ENCODE measurements around the gene MYL6B. TPM values are rescaled to one million over a fixed set of nuclear protein-coding genes. Genes with fewer than 3 reads are reported as not detected.
A peak's percentile ranks its signal among the peaks of the same experiment; 100 is the strongest.
"Not testable (repeated sequence)": the region's sequence is repeated elsewhere in the genome, so short reads cannot be mapped to it uniquely, and the experiment has no call there.

MYL6B gene
- total RNA-seq, 1 donor from 2014 or later = 54.1 TPM

DNA sequence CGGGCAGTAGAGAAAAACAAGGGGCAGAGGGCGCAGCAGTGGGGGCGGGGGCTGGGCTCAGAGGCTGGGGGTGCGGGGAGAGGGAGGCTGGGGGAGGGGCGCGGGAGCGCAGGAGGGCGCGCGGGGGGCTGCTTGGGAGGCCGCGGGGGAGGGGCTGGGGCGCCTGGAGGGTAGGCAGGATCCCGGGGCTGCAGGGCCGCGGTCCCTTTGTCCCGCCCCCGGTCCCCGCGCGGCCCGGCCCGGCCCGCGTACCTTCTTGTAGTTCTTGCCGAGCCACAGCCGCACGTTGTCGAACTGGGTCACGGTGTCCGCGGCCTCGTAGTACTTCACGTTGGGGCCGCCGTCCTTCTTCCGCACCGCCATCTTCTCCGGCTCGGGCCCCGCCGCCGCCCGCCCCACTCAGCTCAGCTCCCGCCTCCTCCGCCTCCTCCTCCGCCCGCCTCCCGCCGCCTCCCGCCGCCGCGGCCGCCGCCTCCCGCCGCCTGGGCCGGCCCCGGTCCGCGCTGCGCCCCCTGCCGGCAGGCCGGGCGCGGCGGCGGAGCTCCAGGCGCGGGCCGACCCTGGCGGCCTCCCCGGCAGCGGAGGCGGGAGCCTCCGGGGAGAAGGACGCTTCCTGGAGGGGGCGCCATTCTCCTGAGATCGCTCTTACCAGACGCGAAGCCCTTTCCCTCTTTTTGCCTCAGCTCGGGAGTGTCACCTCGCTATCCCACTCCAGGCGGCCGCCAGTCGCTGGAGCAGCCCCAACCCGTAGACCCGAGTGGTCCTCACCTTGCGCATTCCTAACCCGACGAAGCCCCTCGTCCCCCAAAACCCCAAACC is 36.9 kb downstream of the MYL6B start, which contains the start of gene SMARCC2:
TSS of gene SMARCC2 (minus strand) at position 385 of the 819 bp plus-strand sequence. CDS start at position 363, 22 bp downstream.
- peak; percentile 87 for DNase-seq
- Histone ChIP-seq H3K4me3 (peak within 1 kb of the TSS; percentile 94), H3K27ac (replicated peaks) (peak within 1 kb of the TSS; percentile 87), H3K36me3 (peaks cover 27% of the 10 kb centered on the region), H3K4me1 (peaks cover 36% of the 10 kb centered on the region), H3K9me3 (replicated peaks) (no peaks in the 10 kb centered on the region), H3K27me3 (ENCODE audit: low read depth) (no peaks in the 10 kb centered on the region)
- TF ChIP-seq, protein P1, sequence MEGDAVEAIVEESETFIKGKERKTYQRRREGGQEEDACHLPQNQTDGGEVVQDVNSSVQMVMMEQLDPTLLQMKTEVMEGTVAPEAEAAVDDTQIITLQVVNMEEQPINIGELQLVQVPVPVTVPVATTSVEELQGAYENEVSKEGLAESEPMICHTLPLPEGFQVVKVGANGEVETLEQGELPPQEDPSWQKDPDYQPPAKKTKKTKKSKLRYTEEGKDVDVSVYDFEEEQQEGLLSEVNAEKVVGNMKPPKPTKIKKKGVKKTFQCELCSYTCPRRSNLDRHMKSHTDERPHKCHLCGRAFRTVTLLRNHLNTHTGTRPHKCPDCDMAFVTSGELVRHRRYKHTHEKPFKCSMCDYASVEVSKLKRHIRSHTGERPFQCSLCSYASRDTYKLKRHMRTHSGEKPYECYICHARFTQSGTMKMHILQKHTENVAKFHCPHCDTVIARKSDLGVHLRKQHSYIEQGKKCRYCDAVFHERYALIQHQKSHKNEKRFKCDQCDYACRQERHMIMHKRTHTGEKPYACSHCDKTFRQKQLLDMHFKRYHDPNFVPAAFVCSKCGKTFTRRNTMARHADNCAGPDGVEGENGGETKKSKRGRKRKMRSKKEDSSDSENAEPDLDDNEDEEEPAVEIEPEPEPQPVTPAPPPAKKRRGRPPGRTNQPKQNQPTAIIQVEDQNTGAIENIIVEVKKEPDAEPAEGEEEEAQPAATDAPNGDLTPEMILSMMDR (IDR thresholded peaks at IDR 0.05; ENCODE audit: borderline replicate concordance) = peak; percentile 77
- intact Hi-C loops (cut with micrococcal nuclease) = no loop called here

DNA sequence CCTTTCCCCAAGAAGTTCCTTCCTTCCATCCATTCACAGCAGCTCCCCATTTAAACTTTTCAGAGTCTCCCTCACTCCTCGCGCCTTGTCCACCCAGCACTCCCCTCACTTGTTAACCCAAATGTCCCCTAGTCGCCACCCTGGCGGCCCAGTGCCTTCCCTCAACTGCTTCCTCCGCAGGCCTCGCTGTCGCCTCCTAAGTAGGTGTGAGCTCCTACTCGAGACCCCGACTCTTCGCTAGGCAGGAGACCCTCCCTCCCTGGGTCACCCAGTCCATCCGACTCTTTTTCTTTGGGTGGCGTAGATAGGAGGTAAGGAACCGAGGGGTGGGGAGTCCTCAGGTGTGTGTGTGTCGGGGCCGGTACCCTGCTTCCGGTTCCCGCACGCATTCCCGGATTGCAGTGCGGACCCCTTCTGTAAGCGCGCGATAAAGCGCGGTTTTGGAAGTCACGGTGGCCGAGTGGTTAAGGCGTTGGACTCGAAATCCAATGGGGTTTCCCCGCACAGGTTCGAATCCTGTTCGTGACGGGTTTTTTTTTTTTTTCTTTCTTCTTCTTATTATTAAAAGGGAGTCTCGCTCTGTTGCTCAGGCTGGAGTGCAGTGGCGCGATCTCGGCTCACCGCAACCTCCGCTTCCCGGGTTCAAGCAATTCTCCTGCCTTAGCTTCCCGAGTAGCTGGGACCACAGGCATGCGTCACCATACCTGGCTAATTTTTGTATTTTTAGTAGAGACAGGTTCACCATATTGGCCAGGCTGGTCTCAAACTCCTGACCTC is 37.7 kb downstream of the MYL6B start:
- intact Hi-C loops (cut with micrococcal nuclease) = loop anchor here (5.0 kb wide), 1 partner anchor 73 kb away; the partner anchor contains the start of genes RPL41 and ZC3H10
- H3K36me3 ChIP-seq = peaks cover 19% of the 10 kb centered on the region
- H3K4me1 ChIP-seq = peaks cover 36% of the 10 kb centered on the region
- peak overlapping the region; percentile 87 for H3K27ac ChIP-seq (replicated peaks)
- TF ChIP-seq, protein P1 (IDR thresholded peaks at IDR 0.05; ENCODE audit: borderline replicate concordance) = no peak
- peak; percentile 72 for DNase-seq
- H3K27me3 ChIP-seq (ENCODE audit: low read depth) = no peaks in the 10 kb centered on the region
- H3K4me3 ChIP-seq = peak overlapping the region; percentile 94
- no peaks in the 10 kb centered on the region for H3K9me3 ChIP-seq (replicated peaks)

DNA sequence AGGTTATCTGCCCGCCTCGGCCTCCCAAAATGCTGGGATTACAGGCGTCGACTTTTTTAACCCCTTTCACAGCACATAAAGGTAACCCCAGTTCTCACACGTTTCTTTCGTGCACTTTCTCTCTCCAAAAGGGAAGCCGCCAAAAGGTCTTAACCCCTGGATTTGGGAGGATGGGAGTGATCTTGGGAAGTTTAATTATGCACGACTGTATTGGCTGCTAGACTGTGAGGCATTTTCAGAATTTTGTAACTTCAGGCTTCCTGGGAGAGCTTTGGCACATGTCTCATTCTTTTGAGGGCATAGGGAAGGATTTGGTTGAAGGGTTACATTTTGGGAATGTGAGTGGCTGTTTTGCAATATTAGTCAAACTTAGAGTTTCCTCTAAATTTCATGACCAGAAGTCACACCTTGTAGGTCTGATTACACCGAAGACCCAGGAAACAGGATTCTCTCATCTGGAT is 38.3 kb downstream of the MYL6B start:
- peak overlapping the region; percentile 94 for H3K4me3 ChIP-seq
- TF ChIP-seq, protein P1 (IDR thresholded peaks at IDR 0.05; ENCODE audit: borderline replicate concordance) = no peak
- DNase-seq = no peak
- no peaks in the 10 kb centered on the region for H3K27me3 ChIP-seq (ENCODE audit: low read depth)
- intact Hi-C loops (cut with micrococcal nuclease) = loop anchor here (5.0 kb wide), 1 partner anchor 73 kb away; the partner anchor contains the start of genes RPL41 and ZC3H10
- H3K4me1 ChIP-seq = peaks cover 36% of the 10 kb centered on the region
- peaks cover 13% of the 10 kb centered on the region for H3K36me3 ChIP-seq
- peak overlapping the region; percentile 87 for H3K27ac ChIP-seq (replicated peaks)
- H3K9me3 ChIP-seq (replicated peaks) = no peaks in the 10 kb centered on the region

DNA sequence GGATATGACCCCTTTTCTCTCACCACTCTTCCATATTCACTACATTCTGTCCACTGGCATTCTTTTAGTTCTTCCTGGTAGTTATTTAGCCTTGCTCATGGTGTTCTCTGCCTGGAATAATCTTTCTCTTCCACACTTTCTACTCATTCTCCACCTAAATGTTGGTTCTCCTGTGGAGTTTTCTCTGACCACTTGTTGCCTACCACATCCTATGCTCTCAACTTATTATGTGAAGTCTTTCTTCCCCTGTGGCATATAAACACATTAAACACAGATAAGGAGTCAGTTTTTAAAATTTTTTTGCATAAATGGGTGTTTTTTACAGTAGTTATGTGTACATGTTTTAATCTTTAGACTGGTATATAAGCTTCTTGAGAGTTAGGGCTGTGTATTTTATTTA is 40.2 kb downstream of the MYL6B start:
- Histone ChIP-seq H3K4me1 (peaks cover 38% of the 10 kb centered on the region), H3K36me3 (no peaks in the 10 kb centered on the region), H3K9me3 (replicated peaks) (no peaks in the 10 kb centered on the region), H3K27ac (replicated peaks) (no peak overlapping the region), H3K4me3 (no peak overlapping the region), H3K27me3 (ENCODE audit: low read depth) (no peaks in the 10 kb centered on the region)
- TF ChIP-seq, protein P1 (IDR thresholded peaks at IDR 0.05; ENCODE audit: borderline replicate concordance) = no peak
- intact Hi-C loops (cut with micrococcal nuclease) = loop anchor here (5.0 kb wide), 1 partner anchor 75 kb away; the partner anchor contains the start of genes RPL41 and ZC3H10
- no peak for DNase-seq

DNA sequence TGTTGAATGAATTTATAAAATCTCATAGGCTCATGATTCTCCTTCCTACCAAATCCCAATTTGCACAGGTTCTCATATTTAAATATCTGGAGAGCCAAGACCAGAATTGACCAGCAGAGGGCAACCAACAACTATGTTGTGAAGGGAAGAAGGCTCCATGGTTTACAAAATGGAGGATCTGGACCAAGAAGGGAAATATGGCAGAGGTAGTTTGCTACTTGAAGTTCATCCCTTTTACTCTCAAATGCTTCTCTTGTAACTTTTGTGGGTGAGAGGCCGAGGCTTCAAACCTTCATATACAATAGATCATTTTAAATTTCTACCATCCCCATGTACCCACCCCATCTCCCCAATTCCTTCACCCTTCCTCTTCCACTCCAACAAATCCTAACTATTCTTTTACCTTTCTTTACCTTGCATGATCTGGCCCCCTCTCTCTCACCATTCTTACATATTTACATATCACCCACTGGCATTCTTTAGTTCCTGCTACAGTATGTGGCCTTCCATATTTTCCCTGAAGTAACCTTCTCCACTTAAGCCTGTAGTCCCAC is 40.7 kb downstream of the MYL6B start:
- Histone ChIP-seq H3K36me3 (no peaks in the 10 kb centered on the region), H3K9me3 (replicated peaks) (no peaks in the 10 kb centered on the region), H3K27me3 (ENCODE audit: low read depth) (no peaks in the 10 kb centered on the region), H3K4me3 (no peak overlapping the region), H3K27ac (replicated peaks) (no peak overlapping the region), H3K4me1 (peaks cover 33% of the 10 kb centered on the region)
- TF ChIP-seq, protein P1 (IDR thresholded peaks at IDR 0.05; ENCODE audit: borderline replicate concordance) = peak; percentile 87
- no peak for DNase-seq
- intact Hi-C loops (cut with micrococcal nuclease) = loop anchor here (5.0 kb wide), 1 partner anchor 76 kb away; the partner anchor contains the start of genes RPL41 and ZC3H10

DNA sequence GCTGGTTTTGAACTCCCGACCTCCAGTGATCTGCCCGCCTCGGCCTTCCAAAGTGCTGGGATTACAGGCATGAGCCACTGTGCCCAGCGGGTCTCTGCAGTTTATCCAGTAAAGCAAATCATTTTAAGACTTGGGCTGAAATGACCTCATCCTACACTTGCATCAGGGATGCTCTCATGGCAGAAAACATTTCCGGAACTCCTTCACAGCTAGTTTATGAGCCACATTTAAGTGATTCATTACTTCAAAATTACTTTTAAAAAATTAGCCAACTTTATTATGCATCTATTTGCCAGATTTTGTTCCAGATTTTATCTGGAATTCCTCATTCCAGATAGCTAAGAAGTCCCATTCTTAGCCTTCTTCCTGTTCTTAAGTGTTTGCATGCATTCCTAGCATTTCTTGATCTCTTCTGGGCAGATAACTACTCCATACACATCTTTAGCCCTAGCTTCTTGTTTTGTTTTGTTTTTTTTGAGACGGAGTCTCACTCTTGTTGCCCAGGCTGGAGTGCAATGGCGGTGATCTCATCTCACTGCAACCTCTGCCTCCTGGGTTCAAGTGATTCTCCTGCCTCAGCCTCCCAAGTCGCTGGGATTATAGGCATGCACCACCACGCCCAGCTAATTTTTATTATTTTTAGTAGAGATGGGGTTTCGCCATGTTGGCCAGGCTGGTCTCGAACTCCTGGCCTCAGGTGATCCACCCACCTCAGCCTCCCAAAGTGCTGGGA is 44.6 kb downstream of the MYL6B start:
- DNase-seq; H3K4me1 ChIP-seq; H3K36me3 ChIP-seq; intact Hi-C loops (cut with micrococcal nuclease); H3K27me3 ChIP-seq (ENCODE audit: low read depth); H3K4me3 ChIP-seq; H3K9me3 ChIP-seq (replicated peaks): not testable (repeated sequence)
- peak overlapping the region; percentile 58 for H3K27ac ChIP-seq (replicated peaks)

Data from left ventricle myocardium inferior (tissue), 1 donor.